Measurements from ENCODE around the gene PTGES. TPM values are rescaled to one million over a fixed set of nuclear protein-coding genes. Genes with fewer than 3 reads are reported as not detected.

Gene PTGES
- total and polyA plus RNA-seq, 10 of the 15 experiments (the other 5 are each of a cell fraction or from before 2014, with no cell fraction given) = 0.57 TPM; not detected in 9

DNA sequence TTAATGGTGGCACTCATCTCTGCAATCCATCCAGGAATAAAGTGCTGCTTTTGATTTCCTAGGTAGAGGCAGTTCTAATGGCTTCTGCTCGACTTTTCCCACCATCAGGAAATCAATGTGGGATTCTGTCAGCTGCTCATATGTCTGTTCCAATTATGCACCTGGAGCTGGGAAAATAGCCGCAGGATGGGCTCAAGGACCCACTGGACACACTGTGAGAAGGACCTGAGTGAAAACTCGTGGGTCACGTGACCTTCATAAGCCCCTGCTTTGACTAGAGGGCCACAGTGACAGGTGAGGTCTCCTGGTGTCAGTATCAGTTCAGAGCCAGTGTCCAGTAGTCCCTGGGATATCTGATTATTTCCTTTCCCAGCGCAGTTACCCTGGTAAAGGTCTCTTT, 17.9 kb upstream of the PTGES start:
- Histone ChIP-seq H3K9ac (ENCODE audit: control insufficient read depth, insufficient read depth, low read length) (no peak overlapping the region), H3K36me3 (ENCODE audit: control insufficient read depth in 2 of 2, insufficient read depth in 2 of 2, low read length in 1 of 2) (no peaks in the 10 kb centered on the region), H2AFZ (ENCODE audit: control insufficient read depth, low read depth, low read length) (no peak overlapping the region), H4K20me1 (ENCODE audit: control insufficient read depth, insufficient read depth) (no peaks in the 10 kb centered on the region), H3K79me2 (ENCODE audit: control insufficient read depth, insufficient read depth, low read length) (no peaks in the 10 kb centered on the region), H3K9me3 (replicated peaks; ENCODE audit: control insufficient read depth, insufficient read depth, low read length) (no peaks in the 10 kb centered on the region), H3K27me3 (replicated peaks in 1 of 2; ENCODE audit: control insufficient read depth in 2 of 2, insufficient read depth in 2 of 2, low read length in 1 of 2) (peaks cover 0 to 1% of the 10 kb centered on the region in 2 experiments; a peak in 1 of 4 replicates), H3K27ac (ENCODE audit: control insufficient read depth, insufficient read depth) (no peak overlapping the region), H3K4me3 (no peak overlapping the region), H3K4me2 (ENCODE audit: control insufficient read depth, insufficient read depth) (no peak overlapping the region), H3K4me1 (ENCODE audit: control insufficient read depth, insufficient read depth, low read length) (no peaks in the 10 kb centered on the region)
- 8% methylated on average over 5 of the region's 5 CpGs for WGBS (ENCODE audit: insufficient coverage, insufficient replicate concordance, low lambda C conversion rate, missing lambda C conversion rate)
- BruUV-seq (replicated peaks) = no TSS peak
- ChIA-PET SMC1A (ENCODE audit: uncharacterized antibody, unreplicated experiment) (interaction anchor here (0.5 kb wide), 1 partner anchor 28 kb away, joined by 6 read pairs; no protein-coding TSS in a partner anchor), RAD21 (ENCODE audit: unreplicated experiment) (no interaction called here), CTCF (no interaction called here), POLR2A (no interaction called here)
- ATAC-seq (no peak), FAIRE-seq (no peak), DNase-seq (ENCODE audit: low read depth, low spot score) (no peak)
- intact Hi-C loops (cut with micrococcal nuclease; ENCODE audit: unreplicated experiment) = no loop called here
- TF ChIP-seq, protein P1, sequence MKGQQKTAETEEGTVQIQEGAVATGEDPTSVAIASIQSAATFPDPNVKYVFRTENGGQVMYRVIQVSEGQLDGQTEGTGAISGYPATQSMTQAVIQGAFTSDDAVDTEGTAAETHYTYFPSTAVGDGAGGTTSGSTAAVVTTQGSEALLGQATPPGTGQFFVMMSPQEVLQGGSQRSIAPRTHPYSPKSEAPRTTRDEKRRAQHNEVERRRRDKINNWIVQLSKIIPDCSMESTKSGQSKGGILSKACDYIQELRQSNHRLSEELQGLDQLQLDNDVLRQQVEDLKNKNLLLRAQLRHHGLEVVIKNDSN (IDR thresholded peaks at IDR 0.05; ENCODE audit: borderline replicate concordance, extremely low read length, insufficient read depth, low read depth, low read length) = peak; percentile 45
- TF ChIP-seq, protein P2, sequence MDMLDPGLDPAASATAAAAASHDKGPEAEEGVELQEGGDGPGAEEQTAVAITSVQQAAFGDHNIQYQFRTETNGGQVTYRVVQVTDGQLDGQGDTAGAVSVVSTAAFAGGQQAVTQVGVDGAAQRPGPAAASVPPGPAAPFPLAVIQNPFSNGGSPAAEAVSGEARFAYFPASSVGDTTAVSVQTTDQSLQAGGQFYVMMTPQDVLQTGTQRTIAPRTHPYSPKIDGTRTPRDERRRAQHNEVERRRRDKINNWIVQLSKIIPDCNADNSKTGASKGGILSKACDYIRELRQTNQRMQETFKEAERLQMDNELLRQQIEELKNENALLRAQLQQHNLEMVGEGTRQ (IDR thresholded peaks at IDR 0.05; ENCODE audit: borderline replicate concordance, low read depth, low read length) = no peak
- peak; percentile 67; the same call in 1 of the 2 replicates for TF ChIP-seq RAD51 (IDR thresholded peaks at IDR 0.05)
- in situ Hi-C loops (cut with MboI) = no loop called here

DNA sequence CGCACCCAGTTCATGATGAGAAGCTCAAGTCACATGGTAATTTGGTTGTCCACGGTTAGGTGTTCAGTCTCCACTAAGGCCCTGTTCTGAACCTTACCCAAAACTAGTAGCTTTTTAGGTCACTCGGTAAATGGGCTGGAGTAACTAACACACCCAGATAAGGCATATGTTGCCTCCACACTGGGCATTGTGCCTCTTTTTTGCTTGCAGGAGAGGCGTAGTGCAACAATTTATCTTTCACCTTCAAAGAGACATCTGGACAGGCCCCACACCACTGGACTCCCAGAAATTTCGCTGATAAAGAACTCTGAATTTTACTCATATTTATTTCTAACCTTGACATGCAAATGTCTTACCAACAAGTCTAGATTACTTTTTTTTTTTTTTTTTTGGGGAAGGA, 16.8 kb upstream of the PTGES start:
- 27% methylated on average over 5 of the region's 5 CpGs for WGBS (ENCODE audit: insufficient coverage, insufficient replicate concordance, low lambda C conversion rate, missing lambda C conversion rate)
- Histone ChIP-seq H3K4me3 (no peak overlapping the region), H3K9ac (ENCODE audit: control insufficient read depth, insufficient read depth, low read length) (no peak overlapping the region), H4K20me1 (ENCODE audit: control insufficient read depth, insufficient read depth) (no peaks in the 10 kb centered on the region), H3K4me1 (ENCODE audit: control insufficient read depth, insufficient read depth, low read length) (no peaks in the 10 kb centered on the region), H3K79me2 (ENCODE audit: control insufficient read depth, insufficient read depth, low read length) (no peaks in the 10 kb centered on the region), H3K27ac (ENCODE audit: control insufficient read depth, insufficient read depth) (no peak overlapping the region), H3K36me3 (ENCODE audit: control insufficient read depth in 2 of 2, insufficient read depth in 2 of 2, low read length in 1 of 2) (no peaks in the 10 kb centered on the region), H3K9me3 (replicated peaks; ENCODE audit: control insufficient read depth, insufficient read depth, low read length) (no peaks in the 10 kb centered on the region), H3K4me2 (ENCODE audit: control insufficient read depth, insufficient read depth) (no peak overlapping the region), H3K27me3 (replicated peaks in 1 of 2; ENCODE audit: control insufficient read depth in 2 of 2, insufficient read depth in 2 of 2, low read length in 1 of 2) (peaks cover 0 to 1% of the 10 kb centered on the region in 2 experiments; a peak in 1 of 4 replicates), H2AFZ (ENCODE audit: control insufficient read depth, low read depth, low read length) (no peak overlapping the region)
- intact Hi-C loops (cut with micrococcal nuclease; ENCODE audit: unreplicated experiment) = no loop called here
- ATAC-seq (no peak), DNase-seq (ENCODE audit: low read depth, low spot score) (no peak), FAIRE-seq (no peak)
- CTCF ChIA-PET = no interaction called here
- SMC1A ChIA-PET (ENCODE audit: uncharacterized antibody, unreplicated experiment) = no interaction called here
- RAD21 ChIA-PET (ENCODE audit: unreplicated experiment) = no interaction called here
- POLR2A ChIA-PET = no interaction called here
- BruUV-seq (replicated peaks) = no TSS peak
- in situ Hi-C loops (cut with MboI) = no loop called here
- TF ChIP-seq STAT3 (IDR thresholded peaks at IDR 0.05; ENCODE audit: low read depth, low read length) = no peak
- TF ChIP-seq ZNF622 (IDR thresholded peaks at IDR 0.05) = no peak
- TF ChIP-seq KAT2A (conservative IDR thresholded peaks at IDR 0.05; ENCODE audit: control insufficient read depth, low read depth, low read length) = no peak
- TF ChIP-seq FOXM1 (IDR thresholded peaks at IDR 0.05; ENCODE audit: low read depth, low read length) = no peak
- TF ChIP-seq TAF1 (IDR thresholded peaks at IDR 0.05; ENCODE audit: borderline replicate concordance, low read depth, low read length) = no peak
- TF ChIP-seq ASH2L (IDR thresholded peaks at IDR 0.05; ENCODE audit: borderline replicate concordance, low read depth) = no peak
- no peak for TF ChIP-seq ZNF384 (IDR thresholded peaks at IDR 0.05; ENCODE audit: borderline replicate concordance, low read depth, low read length)
- TF ChIP-seq CREB1 (IDR thresholded peaks at IDR 0.05; ENCODE audit: low read depth) = no peak
- TF ChIP-seq, protein P3, sequence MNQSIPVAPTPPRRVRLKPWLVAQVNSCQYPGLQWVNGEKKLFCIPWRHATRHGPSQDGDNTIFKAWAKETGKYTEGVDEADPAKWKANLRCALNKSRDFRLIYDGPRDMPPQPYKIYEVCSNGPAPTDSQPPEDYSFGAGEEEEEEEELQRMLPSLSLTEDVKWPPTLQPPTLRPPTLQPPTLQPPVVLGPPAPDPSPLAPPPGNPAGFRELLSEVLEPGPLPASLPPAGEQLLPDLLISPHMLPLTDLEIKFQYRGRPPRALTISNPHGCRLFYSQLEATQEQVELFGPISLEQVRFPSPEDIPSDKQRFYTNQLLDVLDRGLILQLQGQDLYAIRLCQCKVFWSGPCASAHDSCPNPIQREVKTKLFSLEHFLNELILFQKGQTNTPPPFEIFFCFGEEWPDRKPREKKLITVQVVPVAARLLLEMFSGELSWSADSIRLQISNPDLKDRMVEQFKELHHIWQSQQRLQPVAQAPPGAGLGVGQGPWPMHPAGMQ (IDR thresholded peaks at IDR 0.05; ENCODE audit: borderline replicate concordance) = no peak
- no peak for TF ChIP-seq SUZ12 (IDR thresholded peaks at IDR 0.05; ENCODE audit: unreplicated experiment)
- TF ChIP-seq, protein P4, sequence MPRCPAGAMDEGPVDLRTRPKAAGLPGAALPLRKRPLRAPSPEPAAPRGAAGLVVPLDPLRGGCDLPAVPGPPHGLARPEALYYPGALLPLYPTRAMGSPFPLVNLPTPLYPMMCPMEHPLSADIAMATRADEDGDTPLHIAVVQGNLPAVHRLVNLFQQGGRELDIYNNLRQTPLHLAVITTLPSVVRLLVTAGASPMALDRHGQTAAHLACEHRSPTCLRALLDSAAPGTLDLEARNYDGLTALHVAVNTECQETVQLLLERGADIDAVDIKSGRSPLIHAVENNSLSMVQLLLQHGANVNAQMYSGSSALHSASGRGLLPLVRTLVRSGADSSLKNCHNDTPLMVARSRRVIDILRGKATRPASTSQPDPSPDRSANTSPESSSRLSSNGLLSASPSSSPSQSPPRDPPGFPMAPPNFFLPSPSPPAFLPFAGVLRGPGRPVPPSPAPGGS (IDR thresholded peaks at IDR 0.05; ENCODE audit: borderline replicate concordance, insufficient read depth, low read depth, low read length, poor library complexity, severe bottlenecking) = no peak

Data from GM12878 (cell line).